H9 (cell line): ENCODE data around the gene KCNJ13. TPM values are rescaled to one million over a fixed set of nuclear protein-coding genes. Genes with fewer than 3 reads are reported as not detected.

Experiments
- DNase-seq: peaks from one replicate; pipeline ENCODE4 v3.0.0-alpha.2; 2017
- H2AFZ ChIP-seq: one replicate; pipeline ENCODE4 v1.6.1; 2013; ENCODE audit warnings: mild to moderate bottlenecking, low read length, control low read depth, moderate library complexity
- H2AK5ac ChIP-seq: 2 replicates; pipeline ENCODE4 v1.6.1; 2013; ENCODE audit warnings: low read length, control low read depth, mixed read lengths; ENCODE audit not compliant: insufficient read length
- H2BK120ac ChIP-seq: one replicate; pipeline ENCODE4 v1.6.1; 2013; ENCODE audit warnings: low read depth, mild to moderate bottlenecking, low read length, control low read depth, inconsistent platforms; ENCODE audit not compliant: poor library complexity, severe bottlenecking
- H2BK12ac ChIP-seq: 2 replicates; pipeline ENCODE4 v1.6.1; 2013; ENCODE audit warnings: low read length, control low read depth, mixed read lengths, low read depth; ENCODE audit not compliant: insufficient read length
- H2BK15ac ChIP-seq: 2 replicates; pipeline ENCODE4 v1.6.1; 2013; ENCODE audit warnings: low read depth, low read length, control low read depth
- H2BK20ac ChIP-seq: one replicate; pipeline ENCODE4 v1.6.1; 2013; ENCODE audit warnings: low read depth, mild to moderate bottlenecking, low read length, control low read depth, inconsistent platforms; ENCODE audit not compliant: poor library complexity, severe bottlenecking
- H2BK5ac ChIP-seq: 2 replicates; pipeline ENCODE4 v1.6.1; 2013; ENCODE audit warnings: low read length, control low read depth, mixed read lengths; ENCODE audit not compliant: insufficient read length
- H3K14ac ChIP-seq: 2 replicates; pipeline ENCODE4 v1.6.1; 2013; ENCODE audit warnings: low read length, control low read depth; ENCODE audit not compliant: insufficient read depth
- H3K18ac ChIP-seq: 2 replicates; pipeline ENCODE4 v1.6.1; 2013; ENCODE audit warnings: low read depth, mild to moderate bottlenecking, mixed read lengths, low read length, control low read depth; ENCODE audit not compliant: insufficient read length
- H3K23ac ChIP-seq: 2 replicates; pipeline ENCODE4 v1.6.1; 2013; ENCODE audit warnings: low read length, control low read depth, mixed read lengths, low read depth; ENCODE audit not compliant: insufficient read length
- H3K23me2 ChIP-seq: 2 replicates; pipeline ENCODE4 v1.6.1; 2013; ENCODE audit warnings: low read depth, mild to moderate bottlenecking, mixed read lengths, low read length, control low read depth; ENCODE audit not compliant: insufficient read length, poor library complexity, severe bottlenecking
- H3K27ac ChIP-seq: 2 replicates; pipeline ENCODE4 v1.5.1; 2013; ENCODE audit warnings: low read length, control low read depth, mixed read lengths, low read depth; ENCODE audit not compliant: insufficient read length
- H3K27me3 ChIP-seq: 2 replicates; pipeline ENCODE4 v1.6.1; 2013; ENCODE audit warnings: low read length, control low read depth, inconsistent platforms; ENCODE audit not compliant: insufficient read depth
- H3K4ac ChIP-seq: 2 replicates; pipeline ENCODE4 v1.6.1; 2013; ENCODE audit warnings: low read depth, mild to moderate bottlenecking, control low read depth, inconsistent platforms, low read length, moderate library complexity
- H3K4me1 ChIP-seq: 2 replicates; pipeline ENCODE4 v1.6.1; 2013; ENCODE audit warnings: low read length, control low read depth, inconsistent platforms; ENCODE audit not compliant: insufficient read depth
- H3K4me2 ChIP-seq: 2 replicates; pipeline ENCODE4 v1.6.1; 2013; ENCODE audit warnings: low read length, control low read depth, mixed read lengths; ENCODE audit not compliant: insufficient read length, insufficient read depth
- H3K56ac ChIP-seq: 2 replicates; pipeline ENCODE4 v1.6.1; 2013; ENCODE audit warnings: low read depth, mild to moderate bottlenecking, mixed read lengths, low read length, control low read depth; ENCODE audit not compliant: insufficient read length
- H3K79me1 ChIP-seq: 2 replicates; pipeline ENCODE4 v1.6.1; 2013; ENCODE audit warnings: low read depth, mild to moderate bottlenecking, moderate library complexity, low read length, control low read depth, inconsistent platforms; ENCODE audit not compliant: insufficient read depth, poor library complexity, severe bottlenecking
- H3K79me2 ChIP-seq: 2 replicates; pipeline ENCODE4 v1.6.1; 2013; ENCODE audit warnings: low read length, control low read depth, inconsistent platforms; ENCODE audit not compliant: insufficient read depth
- H3K9ac ChIP-seq: 2 replicates; pipeline ENCODE4 v1.6.1; 2013; ENCODE audit warnings: low read length, control low read depth, mixed read lengths; ENCODE audit not compliant: insufficient read length; ENCODE audit errors: extremely low read depth
- H3K9me3 ChIP-seq: one replicate; pipeline ENCODE4 v1.6.1; 2013; ENCODE audit warnings: low read depth, low read length, inconsistent platforms; ENCODE audit not compliant: control insufficient read depth
- H3T11ph ChIP-seq: one replicate; pipeline ENCODE4 v1.6.1; 2013; ENCODE audit warnings: mild to moderate bottlenecking, low read length, control low read depth, inconsistent platforms
- H4K20me1 ChIP-seq: one replicate; pipeline ENCODE4 v1.6.1; 2013; ENCODE audit not compliant: control insufficient read depth, insufficient read length, insufficient read depth
- H4K5ac ChIP-seq: 2 replicates; pipeline ENCODE4 v1.6.1; 2013; ENCODE audit warnings: low read depth, mild to moderate bottlenecking, mixed read lengths, low read length, control low read depth; ENCODE audit not compliant: insufficient read length
- H4K8ac ChIP-seq: replicated peaks from 2 replicates; pipeline ENCODE4 v1.6.1; 2013; ENCODE audit warnings: low read length, control low read depth, mixed read lengths, low read depth; ENCODE audit not compliant: insufficient read length
- H4K91ac ChIP-seq: 2 replicates; pipeline ENCODE4 v1.6.1; 2013; ENCODE audit warnings: low read depth, mild to moderate bottlenecking, moderate library complexity, mixed read lengths, low read length, control low read depth; ENCODE audit not compliant: insufficient read length
- H3K27ac Mint-ChIP-seq, 3 experiments: 2 replicates in 2 of 3; 3 replicates in 1 of 3; pipeline ENCODE4 v1.8.0; 2020 to 2021; ENCODE audit warnings: mixed read lengths in 3 of 3, mild to moderate bottlenecking in 1 of 3, moderate library complexity in 1 of 3
- H3K27me3 Mint-ChIP-seq: 2 replicates; pipeline ENCODE4 v1.8.0; 2021; ENCODE audit warnings: low read depth, mild to moderate bottlenecking, moderate library complexity, mixed read lengths
- H3K36me3 Mint-ChIP-seq, 3 experiments: 2 replicates in 2 of 3; 3 replicates in 1 of 3; pipeline ENCODE4 v1.8.0; 2020 to 2021; ENCODE audit warnings: low read depth in 3 of 3, mixed read lengths in 3 of 3; ENCODE audit not compliant: insufficient read depth in 1 of 3
- H3K4me1 Mint-ChIP-seq, 2 experiments: 2 replicates each; pipeline ENCODE4 v1.8.0; 2020; ENCODE audit warnings: mixed read lengths in 2 of 2
- H3K4me3 Mint-ChIP-seq, 2 experiments: 2 replicates in 1 of 2; 3 replicates in 1 of 2; pipeline ENCODE4 v1.8.0; 2020 to 2021; ENCODE audit warnings: mild to moderate bottlenecking in 2 of 2, mixed read lengths in 2 of 2, moderate library complexity in 1 of 2
- H3K9me3 Mint-ChIP-seq, 2 experiments: 2 replicates in 1 of 2; 3 replicates in 1 of 2; pipeline ENCODE4 v1.8.0; 2020; ENCODE audit warnings: mild to moderate bottlenecking in 2 of 2, mixed read lengths in 2 of 2, moderate library complexity in 1 of 2
- total RNA-seq: library from RNA; stranded (reverse); gene quantifications from 2 replicates; pipeline ENCODE4 v1.2.1, GENCODE V29; 2021
- TF ChIP-seq, protein P1 (sequence below): fragments of 200-600 bp; sonication (generic); conservative IDR thresholded peaks from 3 replicates; pipeline ENCODE4 v1.8.0; 2021; ENCODE audit warnings: antibody characterized with exemption, mild to moderate bottlenecking

The KCNJ13 gene
- total RNA-seq, 1 experiment from 2014 or later: not detected

DNA sequence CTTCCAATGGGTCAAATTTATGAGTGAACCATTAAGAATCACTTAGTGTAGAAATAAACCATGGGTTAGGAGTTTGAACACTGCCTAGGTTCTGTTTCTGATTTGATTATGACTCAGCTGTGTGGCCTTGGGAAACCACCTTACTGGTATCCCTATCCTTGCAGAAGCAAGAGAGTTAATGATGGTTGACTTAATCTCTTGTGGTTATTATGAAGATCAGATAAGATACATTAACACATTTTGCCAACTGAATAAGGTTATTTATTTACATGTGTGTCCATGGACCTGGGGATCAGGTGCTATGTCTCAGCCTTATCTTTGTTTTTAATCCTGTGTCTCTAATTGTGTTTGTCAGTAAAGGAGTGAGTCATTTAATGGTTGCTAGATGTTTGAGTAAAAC is 5.4 kb upstream of the KCNJ13 start:
- no peak overlapping the region for H4K8ac ChIP-seq
- no peak overlapping the region for H3K4me3 Mint-ChIP-seq
- H3K27ac ChIP-seq: no peak overlapping the region
- no peak overlapping the region for H4K91ac ChIP-seq
- no peak overlapping the region for H3K9ac ChIP-seq
- no peak overlapping the region for H2BK5ac ChIP-seq
- H3K23me2 ChIP-seq: no peaks in the 10 kb centered on the region
- no peaks in the 10 kb centered on the region for H3K9me3 Mint-ChIP-seq
- H3K79me1 ChIP-seq: no peaks in the 10 kb centered on the region
- no peak overlapping the region for H3K23ac ChIP-seq
- TF ChIP-seq, protein P1, sequence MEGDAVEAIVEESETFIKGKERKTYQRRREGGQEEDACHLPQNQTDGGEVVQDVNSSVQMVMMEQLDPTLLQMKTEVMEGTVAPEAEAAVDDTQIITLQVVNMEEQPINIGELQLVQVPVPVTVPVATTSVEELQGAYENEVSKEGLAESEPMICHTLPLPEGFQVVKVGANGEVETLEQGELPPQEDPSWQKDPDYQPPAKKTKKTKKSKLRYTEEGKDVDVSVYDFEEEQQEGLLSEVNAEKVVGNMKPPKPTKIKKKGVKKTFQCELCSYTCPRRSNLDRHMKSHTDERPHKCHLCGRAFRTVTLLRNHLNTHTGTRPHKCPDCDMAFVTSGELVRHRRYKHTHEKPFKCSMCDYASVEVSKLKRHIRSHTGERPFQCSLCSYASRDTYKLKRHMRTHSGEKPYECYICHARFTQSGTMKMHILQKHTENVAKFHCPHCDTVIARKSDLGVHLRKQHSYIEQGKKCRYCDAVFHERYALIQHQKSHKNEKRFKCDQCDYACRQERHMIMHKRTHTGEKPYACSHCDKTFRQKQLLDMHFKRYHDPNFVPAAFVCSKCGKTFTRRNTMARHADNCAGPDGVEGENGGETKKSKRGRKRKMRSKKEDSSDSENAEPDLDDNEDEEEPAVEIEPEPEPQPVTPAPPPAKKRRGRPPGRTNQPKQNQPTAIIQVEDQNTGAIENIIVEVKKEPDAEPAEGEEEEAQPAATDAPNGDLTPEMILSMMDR: no peak
- H3K27me3 Mint-ChIP-seq: no peaks in the 10 kb centered on the region
- H3K9me3 ChIP-seq: no peaks in the 10 kb centered on the region
- no peak overlapping the region for H2BK15ac ChIP-seq
- H3K4me1 Mint-ChIP-seq: peaks cover 0 to under 1% of the 10 kb centered on the region in 2 experiments; a peak in 2 of 4 replicates
- no peak overlapping the region for H3T11ph ChIP-seq
- H4K5ac ChIP-seq: no peak overlapping the region
- H3K4me1 ChIP-seq: no peaks in the 10 kb centered on the region
- H3K36me3 Mint-ChIP-seq: peaks cover 0 to 11% (median 8%) of the 10 kb centered on the region in 3 experiments; a peak in 4 of 7 replicates
- H2BK120ac ChIP-seq: no peak overlapping the region
- H3K4ac ChIP-seq: no peak overlapping the region
- H3K18ac ChIP-seq: no peak overlapping the region
- no peak overlapping the region for H2AFZ ChIP-seq
- H2BK20ac ChIP-seq: no peak overlapping the region
- no peak overlapping the region for H3K14ac ChIP-seq
- H3K27me3 ChIP-seq: no peaks in the 10 kb centered on the region
- H3K4me2 ChIP-seq: no peak overlapping the region
- no peak overlapping the region for H3K27ac Mint-ChIP-seq
- H2AK5ac ChIP-seq: no peak overlapping the region
- no peak overlapping the region for H2BK12ac ChIP-seq
- no peak for DNase-seq
- H3K79me2 ChIP-seq: no peaks in the 10 kb centered on the region
- H3K56ac ChIP-seq: no peak overlapping the region
- no peaks in the 10 kb centered on the region for H4K20me1 ChIP-seq
